Sigmoid colon (tissue), 7 donors: ENCODE results near the gene ZNF217. TPM values are rescaled to one million over a fixed set of nuclear protein-coding genes. Genes with fewer than 3 reads are reported as not detected.
A peak's percentile ranks its signal among the peaks of the same experiment; 100 is the strongest.
"Not testable (repeated sequence)": the region's sequence is repeated elsewhere in the genome, so short reads cannot be mapped to it uniquely, and the experiment has no call there.

Experiments used
- DNase-seq: peaks from one replicate; pipeline ENCODE4 v3.0.0-alpha.2; 2019
- H3K27ac ChIP-seq, 4 donors: fragments of 200-600 bp; sonication (generic); one replicate each; pipeline ENCODE4 v1.5.1; 2016 to 2019; ENCODE audit warnings: mild to moderate bottlenecking in 1 of 4
- H3K27me3 ChIP-seq, 3 donors: fragments of 200-600 bp; sonication (generic); one replicate each; pipeline ENCODE4 v1.5.1; 2019; ENCODE audit warnings: mild to moderate bottlenecking in 1 of 3
- H3K36me3 ChIP-seq, 4 donors: fragments of 200-600 bp; sonication (generic); one replicate each; pipeline ENCODE4 v1.5.1; 2016 to 2019
- H3K4me1 ChIP-seq, 4 donors: fragments of 200-600 bp; sonication (generic); one replicate each; pipeline ENCODE4 v1.5.1; 2017 to 2019
- H3K4me3 ChIP-seq, 4 donors: fragments of 200-600 bp; sonication (generic); one replicate each; pipeline ENCODE4 v1.5.1; 2017 to 2019; ENCODE audit warnings: mild to moderate bottlenecking in 2 of 4, moderate library complexity in 1 of 4
- H3K9me3 ChIP-seq, 4 donors: fragments of 200-600 bp in 3 of 4; sonication (generic) in 3 of 4; one replicate each; pipeline versions ENCODE4 v1.5.1 to v1.6.1; 2013 to 2019
- CTCF ChIP-seq, 4 experiments: fragments of 450-650 bp in 3 of 4; fragments of 200-600 bp in 1 of 4; IDR thresholded peaks; one replicate each; pipeline ENCODE4 v1.5.1; 2016 to 2019; ENCODE audit warnings: antibody characterized with exemption in 4 of 4, mild to moderate bottlenecking in 3 of 4, moderate library complexity in 2 of 4
- EP300 ChIP-seq, 4 donors: sonication (generic); formaldehyde crosslinking; IDR thresholded peaks; one replicate each; pipeline ENCODE4 v1.6.1; 2017; ENCODE audit warnings: antibody characterized with exemption in 4 of 4
- POLR2A ChIP-seq, 2 donors: fragments of 450-650 bp; IDR thresholded peaks; one replicate each; pipeline ENCODE4 v1.6.1; 2016; ENCODE audit warnings: antibody characterized with exemption in 2 of 2, mild to moderate bottlenecking in 2 of 2, moderate library complexity in 2 of 2
- POLR2AphosphoS5 ChIP-seq, 4 donors: sonication (generic); formaldehyde crosslinking; IDR thresholded peaks; one replicate each; pipeline ENCODE4 v1.6.1; 2017; ENCODE audit warnings: antibody characterized with exemption in 4 of 4
- WGBS, 2 donors: extraction: QIAGEN DNeasy Blood & Tissue Kit; methylation state at CpG; one replicate each; pipeline ENCODE4 v1.1.7; 2013; 5-methylcytosine and 5-hydroxymethylcytosine counted together
- intact Hi-C: fragments of 100-400 bp; cut with DNase I; formaldehyde crosslinking; loops from one replicate; pipeline ENCODE4 v1.15.1; 2023
- polyA plus RNA-seq, 3 donors: library from polyadenylated mRNA; stranded (reverse); fragments of 200-250 nt; gene quantifications; one replicate each; pipeline ENCODE4 v1.2.3, GENCODE V29; 2013
- total RNA-seq, 4 donors: library from RNA; depleted of rRNA; stranded (reverse); fragments of >200 nt; gene quantifications; one replicate each; pipeline ENCODE4 v1.1.0, GENCODE V29; 2016
- donor health status: healthy with polysubstance abuse.
- donor health status: Bipolar disorder and iron deficiency.
- donor health status: healthy.

The ZNF217 gene
- total and polyA plus RNA-seq, 7 donors = 11.4 to 27.0 (median 18.4) TPM

GRCh38 chr20:53617791-53618489 is 24.3 kb upstream of the ZNF217 start:
- H3K4me3 ChIP-seq = no peak overlapping the region
- H3K4me1 ChIP-seq = peaks cover 0 to 24% (median 17%) of the 10 kb centered on the region in 4 donors
- H3K9me3 ChIP-seq = no peaks in the 10 kb centered on the region
- intact Hi-C loops = no loop called here
- TF ChIP-seq CTCF (IDR thresholded peaks at IDR 0.05) (peak in 1 of 4 experiments; percentile 8), POLR2A (IDR thresholded peaks at IDR 0.05) (no peak), POLR2AphosphoS5 (IDR thresholded peaks at IDR 0.05) (no peak), EP300 (IDR thresholded peaks at IDR 0.05) (no peak)
- H3K27me3 ChIP-seq = no peaks in the 10 kb centered on the region
- DNase-seq = peak; percentile 28
- H3K27ac ChIP-seq = no peak overlapping the region
- 89 to 92% methylated on average over 10 of the region's 10 CpGs for WGBS, 2 donors
- H3K36me3 ChIP-seq = no peaks in the 10 kb centered on the region

GRCh38 chr20:53616489-53616888 is 22.9 kb upstream of the ZNF217 start:
- peaks cover 0 to 14% (median 4%) of the 10 kb centered on the region in 4 donors for H3K4me1 ChIP-seq
- H3K36me3 ChIP-seq, H3K27me3 ChIP-seq, H3K9me3 ChIP-seq, intact Hi-C loops, H3K27ac ChIP-seq, H3K4me3 ChIP-seq: not testable (repeated sequence)
- whole genome bisulfite sequencing, 2 donors = 84 to 94% methylated on average over 6 of the region's 6 CpGs
- peak; percentile 32 for DNase-seq

DNA sequence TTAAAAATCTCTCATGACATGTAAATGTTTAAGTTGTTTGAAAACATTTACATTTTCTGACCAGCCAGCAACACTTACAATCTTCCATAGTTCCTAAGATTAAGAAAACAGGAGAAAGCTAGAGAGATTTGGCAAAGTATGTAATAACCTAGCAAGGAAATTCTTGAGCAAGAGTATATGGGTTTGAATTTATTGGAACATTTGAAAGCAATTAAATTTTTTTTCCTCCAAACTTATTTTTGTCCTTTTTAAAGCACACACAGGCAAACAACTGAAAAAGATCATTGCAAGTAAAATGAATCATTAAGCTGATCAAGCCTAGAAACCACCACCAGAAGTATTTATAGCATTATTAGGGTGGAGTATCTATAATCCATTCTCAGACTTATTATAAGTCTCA is 20.1 kb upstream of the ZNF217 start:
- Histone ChIP-seq H3K4me3 (no peak overlapping the region), H3K36me3 (no peaks in the 10 kb centered on the region), H3K27me3 (no peaks in the 10 kb centered on the region), H3K27ac (no peak overlapping the region), H3K4me1 (peaks cover 0 to 28% (median 17%) of the 10 kb centered on the region in 4 donors), H3K9me3 (no peaks in the 10 kb centered on the region)
- no peak for DNase-seq
- no peak for TF ChIP-seq POLR2AphosphoS5 (IDR thresholded peaks at IDR 0.05)
- TF ChIP-seq CTCF (IDR thresholded peaks at IDR 0.05) = no peak
- no peak for TF ChIP-seq POLR2A (IDR thresholded peaks at IDR 0.05)
- TF ChIP-seq EP300 (IDR thresholded peaks at IDR 0.05) = no peak
- intact Hi-C loops = no loop called here

DNA sequence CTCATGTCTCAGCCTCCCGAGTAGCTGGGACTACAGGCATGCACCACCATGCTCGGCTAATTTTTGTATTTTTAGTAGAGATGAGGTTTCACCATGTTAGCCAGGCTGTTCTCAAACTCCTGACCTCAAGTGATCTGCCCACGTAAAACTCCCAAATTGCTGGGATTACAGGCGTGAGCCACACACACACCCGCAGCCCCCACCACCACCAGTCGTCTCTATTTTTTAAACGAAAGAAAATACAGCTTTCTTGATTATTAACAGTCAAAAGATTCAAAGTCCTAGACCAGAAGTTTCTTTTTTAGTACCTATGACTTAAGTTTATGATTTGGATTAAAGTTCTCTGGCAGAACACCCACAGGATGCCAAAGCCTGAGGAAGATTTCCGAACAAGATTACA is 18.6 kb upstream of the ZNF217 start:
- H3K27ac ChIP-seq = peak overlapping the region in 1 of 4 donors; percentile 61
- H3K36me3 ChIP-seq, H3K9me3 ChIP-seq, intact Hi-C loops, H3K27me3 ChIP-seq, DNase-seq, H3K4me3 ChIP-seq: not testable (repeated sequence)
- WGBS, 2 donors = 84 to 90% methylated on average over 8 of the region's 8 CpGs
- H3K4me1 ChIP-seq = peaks cover 0 to 31% (median 17%) of the 10 kb centered on the region in 4 donors

- WGBS, 2 donors = 47 to 77% methylated on average over 8 of the region's 8 CpGs
- intact Hi-C loops = no loop called here
- TF ChIP-seq EP300 (IDR thresholded peaks at IDR 0.05) (no peak), POLR2A (IDR thresholded peaks at IDR 0.05) (no peak), POLR2AphosphoS5 (IDR thresholded peaks at IDR 0.05) (peak in 3 of 4 donors; percentile 31 to 67 (median 50))
- H3K4me1 ChIP-seq = peaks cover 0 to 31% (median 17%) of the 10 kb centered on the region in 4 donors
- no peak overlapping the region for H3K4me3 ChIP-seq
- no peaks in the 10 kb centered on the region for H3K9me3 ChIP-seq
- H3K27me3 ChIP-seq = no peaks in the 10 kb centered on the region
- peak; percentile 76 for DNase-seq
- peak overlapping the region in 2 of 4 donors; percentile 20 to 61 for H3K27ac ChIP-seq
- H3K36me3 ChIP-seq = no peaks in the 10 kb centered on the region
Observed at GRCh38 chr20:53611449-53611894, 17.8 kb upstream of the ZNF217 start.

GRCh38 chr20:53609491-53610445 is 16.1 kb upstream of the ZNF217 start:
- WGBS, 2 donors = 24% methylated on average over 15 of the region's 15 CpGs
- H3K27ac ChIP-seq = peak overlapping the region in 3 of 4 donors; percentile 23 to 54 (median 45)
- H3K4me3 ChIP-seq = no peak overlapping the region
- peaks cover 0 to 35% (median 17%) of the 10 kb centered on the region in 4 donors for H3K4me1 ChIP-seq
- no peaks in the 10 kb centered on the region for H3K9me3 ChIP-seq
- TF ChIP-seq POLR2AphosphoS5 (IDR thresholded peaks at IDR 0.05) (no peak), POLR2A (IDR thresholded peaks at IDR 0.05) (no peak), CTCF (IDR thresholded peaks at IDR 0.05) (no peak), EP300 (IDR thresholded peaks at IDR 0.05) (no peak)
- no peaks in the 10 kb centered on the region for H3K36me3 ChIP-seq
- DNase-seq = peak; percentile 74
- H3K27me3 ChIP-seq = no peaks in the 10 kb centered on the region
- intact Hi-C loops = no loop called here
